Liver (tissue), 9 donors: Measurements from ENCODE around the gene B2M. TPM values are rescaled to one million over a fixed set of nuclear protein-coding genes. Genes with fewer than 3 reads are reported as not detected.

Source experiments
- DNase-seq: peaks from one replicate; pipeline ENCODE4 v3.0.0-alpha.2; 2017; ENCODE audit warnings: low spot score
- H3K27ac ChIP-seq, 2 donors: one replicate each; pipeline ENCODE4 v1.7.0; 2013; ENCODE audit warnings: inconsistent platforms in 2 of 2, low read length in 2 of 2, control low read depth in 1 of 2, low read depth in 1 of 2, mild to moderate bottlenecking in 1 of 2
- H3K27me3 ChIP-seq, 4 donors: one replicate each; pipeline versions ENCODE4 v1.6.1 to v1.7.0; 2013; ENCODE audit warnings: low read length in 3 of 4, inconsistent platforms in 1 of 4, mild to moderate bottlenecking in 1 of 4, moderate library complexity in 1 of 4; ENCODE audit not compliant: control insufficient read depth in 4 of 4, insufficient read depth in 4 of 4
- H3K36me3 ChIP-seq, 4 donors: one replicate each; pipeline versions ENCODE4 v1.6.1 to v1.7.0; 2013; ENCODE audit warnings: low read length in 3 of 4, mild to moderate bottlenecking in 3 of 4, low read depth in 1 of 4, moderate library complexity in 1 of 4; ENCODE audit not compliant: control insufficient read depth in 4 of 4, insufficient read depth in 3 of 4
- H3K4me1 ChIP-seq, 4 donors: one replicate each; pipeline versions ENCODE4 v1.6.1 to v1.7.0; 2013; ENCODE audit warnings: low read length in 3 of 4, mild to moderate bottlenecking in 3 of 4, moderate library complexity in 1 of 4; ENCODE audit not compliant: control insufficient read depth in 4 of 4, insufficient read depth in 4 of 4
- H3K4me3 ChIP-seq, 3 donors: one replicate each; pipeline versions ENCODE4 v1.6.1 to v1.7.0; 2013; ENCODE audit warnings: low read length in 3 of 3, control low read depth in 1 of 3, low read depth in 1 of 3, mild to moderate bottlenecking in 1 of 3
- H3K9ac ChIP-seq, 2 donors: one replicate each; pipeline ENCODE4 v1.7.0; 2013; ENCODE audit warnings: low read length in 2 of 2, mild to moderate bottlenecking in 2 of 2, moderate library complexity in 2 of 2, control low read depth in 1 of 2, low read depth in 1 of 2
- H3K9me3 ChIP-seq, 4 donors: one replicate each; pipeline versions ENCODE4 v1.6.1 to v1.7.0; 2013; ENCODE audit warnings: low read length in 3 of 4; ENCODE audit not compliant: control insufficient read depth in 4 of 4
- CTCF ChIP-seq: fragments of 150-350 bp; IDR thresholded peaks from 2 replicates; pipeline ENCODE4 v1.5.1; 2017; ENCODE audit warnings: improper control_type of control experiment, low read depth, low read length; ENCODE audit not compliant: missing input control
- EGR1 ChIP-seq, 2 donors: IDR thresholded peaks; 2 replicates each; pipeline ENCODE4 v1.6.1; 2016 to 2018; ENCODE audit warnings: antibody characterized with exemption in 2 of 2, low read depth in 2 of 2
- FOXA1 ChIP-seq: IDR thresholded peaks from 2 replicates; pipeline ENCODE4 v1.6.1; 2016; ENCODE audit warnings: antibody characterized with exemption
- FOXA2 ChIP-seq: IDR thresholded peaks from 2 replicates; pipeline ENCODE4 v1.6.1; 2016; ENCODE audit warnings: antibody characterized with exemption
- GABPA ChIP-seq, 2 donors: IDR thresholded peaks in 1 of 2; conservative IDR thresholded peaks in 1 of 2; 2 replicates each; pipeline ENCODE4 v1.6.1; 2016; ENCODE audit warnings: antibody characterized with exemption in 2 of 2, mild to moderate bottlenecking in 1 of 2, moderate library complexity in 1 of 2
- HNF4A ChIP-seq, 2 donors: conservative IDR thresholded peaks; 2 replicates each; pipeline ENCODE4 v1.6.1; 2016; ENCODE audit warnings: antibody characterized with exemption in 2 of 2, mild to moderate bottlenecking in 2 of 2
- HNF4G ChIP-seq: IDR thresholded peaks from 2 replicates; pipeline ENCODE4 v1.6.1; 2016; ENCODE audit warnings: antibody characterized with exemption
- JUND ChIP-seq, 2 donors: IDR thresholded peaks; 2 replicates each; pipeline ENCODE4 v1.6.1; 2016; ENCODE audit warnings: antibody characterized with exemption in 2 of 2
- NR2F2 ChIP-seq: IDR thresholded peaks from 2 replicates; pipeline ENCODE4 v1.6.1; 2016; ENCODE audit warnings: antibody characterized with exemption
- RAD21 ChIP-seq, 2 donors: IDR thresholded peaks; 2 replicates each; pipeline ENCODE4 v1.6.1; 2016; ENCODE audit warnings: antibody characterized with exemption in 2 of 2, mild to moderate bottlenecking in 2 of 2
- REST ChIP-seq: IDR thresholded peaks from 2 replicates; pipeline ENCODE4 v1.6.1; 2016; ENCODE audit warnings: antibody characterized with exemption, mild to moderate bottlenecking
- RXRA ChIP-seq, 2 donors: IDR thresholded peaks; 2 replicates each; pipeline ENCODE4 v1.6.1; 2017 to 2018; ENCODE audit warnings: antibody characterized with exemption in 2 of 2, mild to moderate bottlenecking in 1 of 2
- SP1 ChIP-seq: IDR thresholded peaks from 2 replicates; pipeline ENCODE4 v1.6.1; 2018; ENCODE audit warnings: antibody characterized with exemption, mild to moderate bottlenecking
- TAF1 ChIP-seq: conservative IDR thresholded peaks from 2 replicates; pipeline ENCODE4 v1.6.1; 2016; ENCODE audit warnings: antibody characterized with exemption, mild to moderate bottlenecking
- YY1 ChIP-seq: IDR thresholded peaks from 2 replicates; pipeline ENCODE4 v1.6.1; 2016; ENCODE audit warnings: antibody characterized with exemption, mild to moderate bottlenecking
- ZBTB33 ChIP-seq: IDR thresholded peaks from 2 replicates; pipeline ENCODE4 v1.6.1; 2016; ENCODE audit warnings: antibody characterized with exemption
- WGBS: extraction: QIAGEN DNeasy Blood & Tissue Kit; methylation state at CpG from one replicate; pipeline ENCODE4 v1.1.7; 2013; 5-methylcytosine and 5-hydroxymethylcytosine counted together
- polyA plus RNA-seq, 2 donors: library from polyadenylated mRNA; stranded (reverse) in 1 of 2; unstranded in 1 of 2; fragments of 200-250 nt in 1 of 2; fragments of >200 nt in 1 of 2; fragmentation: Nextera tagmentation in 1 of 2; extraction: Ambion mirVana in 1 of 2; gene quantifications; one replicate each; pipeline versions ENCODE4 v1.2.1 to v1.2.3, GENCODE V29; 2013 to 2015
- total RNA-seq, 2 donors: library from RNA; depleted of rRNA; stranded (reverse); fragments of >200 nt; gene quantifications; one replicate each; pipeline ENCODE4 v1.2.3, GENCODE V29; 2014
- TF ChIP-seq, protein P1 (sequence below): IDR thresholded peaks from 2 replicates; pipeline ENCODE4 v1.6.1; 2016; ENCODE audit warnings: antibody characterized with exemption
- TF ChIP-seq, protein P2 (sequence below): IDR thresholded peaks from 2 replicates; pipeline ENCODE4 v1.6.1; 2016; ENCODE audit warnings: antibody characterized with exemption
- donor health status: healthy.
- donor health status: healthy.
- donor health status: healthy.
- donor health status: healthy.
- donor health status: healthy.

The B2M gene
- total and polyA plus RNA-seq, 4 donors, result 1,388 to 3,787 (median 2,950) TPM

DNA sequence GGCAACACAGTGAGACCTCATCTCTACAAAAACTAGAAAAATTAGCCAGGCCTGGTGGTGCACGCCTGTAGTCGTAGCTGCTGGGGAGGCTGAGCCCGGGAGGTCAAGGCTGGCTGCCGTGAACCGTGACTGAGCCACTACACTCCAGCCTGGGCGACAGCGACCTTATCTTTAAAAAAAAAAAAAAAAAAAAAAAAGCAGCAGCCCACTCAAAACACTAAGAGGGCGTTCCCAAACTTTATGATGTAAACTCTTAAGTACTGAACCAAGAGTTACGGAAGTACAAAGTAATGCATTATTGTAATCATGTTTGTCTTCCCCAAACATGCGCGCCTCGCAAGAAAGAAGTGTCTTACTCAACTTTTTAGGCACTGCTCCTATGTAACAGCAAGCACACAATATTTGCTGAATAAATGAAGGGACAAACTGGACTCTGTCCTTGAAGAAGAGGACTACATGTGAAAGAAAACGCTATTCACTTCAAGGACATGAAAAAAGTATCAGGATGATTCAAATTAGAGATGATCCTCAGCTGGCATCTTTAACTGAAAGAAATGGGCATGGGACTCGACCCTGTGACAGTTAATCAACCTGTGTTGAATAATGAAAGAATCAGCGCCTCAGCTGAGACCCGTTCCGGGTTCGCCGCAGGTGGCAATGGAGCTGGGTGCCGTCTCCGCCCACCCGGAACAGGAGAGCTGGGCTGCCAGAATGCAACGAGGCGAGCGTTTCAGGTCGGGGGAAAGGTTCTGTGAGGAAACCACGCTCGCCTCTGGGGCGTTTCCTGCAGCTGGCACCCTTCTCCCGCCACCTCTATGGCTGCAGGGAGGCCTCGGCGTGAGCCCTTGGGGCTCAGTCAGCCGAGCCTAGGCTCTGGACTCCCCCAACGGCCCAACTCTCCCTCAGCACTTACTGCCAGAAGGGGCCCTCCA, 48.6 kb upstream of the B2M start (continued):
- TF ChIP-seq NR2F2, result no peak

GRCh38 chr15:44663410-44664308, 47.7 kb upstream of the B2M start, which contains the start of gene SPG11:
TSS of gene SPG11 (minus strand) at chr15:44663662. CDS start at chr15:44663647, 15 bp downstream.
- peaks cover 0 to 8% (median 5%) of the 10 kb centered on the region in 4 donors for H3K4me1 ChIP-seq
- DNase-seq, result peak; percentile 95
- TF ChIP-seq SP1 (peak; percentile 52), EGR1 (IDR thresholded peaks at IDR 0.05; ENCODE audit: low read depth in 2 of 2) (no peak), TAF1 (peak; percentile 61), GABPA (IDR thresholded peaks at IDR 0.05 in 1 of 2, conservative IDR thresholded peaks at IDR 0.05 in 1 of 2) (peak; percentile 78 to 93), FOXA1 (no peak), YY1 (peak; percentile 98), FOXA2 (no peak), JUND (IDR thresholded peaks at IDR 0.05) (peak in 1 of 2 donors; percentile 48), REST (peak; percentile 61), NR2F2 (peak; percentile 21), RAD21 (IDR thresholded peaks at IDR 0.05) (peak; percentile 99), ZBTB33 (peak; percentile 80), HNF4G (no peak), RXRA (IDR thresholded peaks at IDR 0.05) (peak; percentile 63 to 69), HNF4A (conservative IDR thresholded peaks at IDR 0.05) (peak; percentile 4 to 21), CTCF (peak; percentile 98)
- TF ChIP-seq, protein P1, sequence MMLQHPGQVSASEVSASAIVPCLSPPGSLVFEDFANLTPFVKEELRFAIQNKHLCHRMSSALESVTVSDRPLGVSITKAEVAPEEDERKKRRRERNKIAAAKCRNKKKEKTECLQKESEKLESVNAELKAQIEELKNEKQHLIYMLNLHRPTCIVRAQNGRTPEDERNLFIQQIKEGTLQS, result no peak
- TF ChIP-seq, protein P2, sequence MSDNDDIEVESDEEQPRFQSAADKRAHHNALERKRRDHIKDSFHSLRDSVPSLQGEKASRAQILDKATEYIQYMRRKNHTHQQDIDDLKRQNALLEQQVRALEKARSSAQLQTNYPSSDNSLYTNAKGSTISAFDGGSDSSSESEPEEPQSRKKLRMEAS, result peak; percentile 84
- 9% methylated on average over 53 of the region's 53 CpGs for WGBS
- H3K27ac ChIP-seq, result peak within 1 kb of the TSS; percentile 97 to 98
- no peaks in the 10 kb centered on the region for H3K9me3 ChIP-seq
- peaks cover 3 to 9% (median 6%) of the 10 kb centered on the region in 4 donors for H3K36me3 ChIP-seq
- H3K27me3 ChIP-seq, result no peaks in the 10 kb centered on the region
- peak within 1 kb of the TSS; percentile 81 to 99 for H3K9ac ChIP-seq
- peak within 1 kb of the TSS; percentile 81 to 99 (median 91) for H3K4me3 ChIP-seq
